Left lobe of liver (tissue), 2 donors: Measurements from ENCODE around the gene ITPK1. TPM values are rescaled to one million over a fixed set of nuclear protein-coding genes. Genes with fewer than 3 reads are reported as not detected.

Experiments
- ATAC-seq: fragments of 200-7000 bp; cut with Tn5 transposase; one replicate; pipeline ENCODE4 v1.9.1; 2020; ENCODE audit warnings: mild to moderate bottlenecking, moderate library complexity
- DNase-seq: peaks from one replicate; pipeline ENCODE4 v3.0.0-alpha.2; 2020; ENCODE audit warnings: low spot score
- total RNA-seq: library from RNA; stranded (reverse); gene quantifications from one replicate; pipeline ENCODE4 v1.2.1, GENCODE V29; 2021
- donor health status: DM: no; HTN: no; CAD: no; lungs with moderate emphysema.
- donor health status: DM: no; HTN: yes; CAD: no.

Gene ITPK1
- total RNA-seq, 1 donor from 2014 or later: 61.3 TPM

GRCh38 chr14:93085911-93086310, 29.8 kb downstream of the ITPK1 start:
- no peak for ATAC-seq
- DNase-seq: no peak

- DNase-seq: no peak
- peak; percentile 24 for ATAC-seq
Observed at GRCh38 chr14:93084866-93085857, 30.6 kb downstream of the ITPK1 start.

GRCh38 chr14:93084402-93084801, 31.3 kb downstream of the ITPK1 start:
- no peak for ATAC-seq
- no peak for DNase-seq

- peak; percentile 8 for ATAC-seq
- no peak for DNase-seq
Observed at GRCh38 chr14:93083917-93084316, 31.8 kb downstream of the ITPK1 start.

- DNase-seq (peak; percentile 74), ATAC-seq (peak; percentile 90)
Observed at GRCh38 chr14:93082576-93083001, 33.1 kb downstream of the ITPK1 start.

- DNase-seq (no peak), ATAC-seq (no peak)
Observed at GRCh38 chr14:93081876-93082570, 33.7 kb downstream of the ITPK1 start.

- ATAC-seq (no peak), DNase-seq (no peak)
Observed at GRCh38 chr14:93079865-93080403, 35.8 kb downstream of the ITPK1 start.

GRCh38 chr14:93079321-93079720, 36.4 kb downstream of the ITPK1 start:
- DNase-seq (no peak), ATAC-seq (no peak)

- ATAC-seq (no peak), DNase-seq (no peak)
Observed at GRCh38 chr14:93078870-93079269, 36.9 kb downstream of the ITPK1 start.

GRCh38 chr14:93076755-93077154, 39.0 kb downstream of the ITPK1 start:
- ATAC-seq: no peak
- DNase-seq: no peak

- DNase-seq (no peak), ATAC-seq (no peak)
Observed at GRCh38 chr14:93075891-93076290, 39.8 kb downstream of the ITPK1 start.

GRCh38 chr14:93073910-93074769, 41.6 kb downstream of the ITPK1 start:
- DNase-seq: no peak
- peak; percentile 78 for ATAC-seq

GRCh38 chr14:93073358-93073707, 42.4 kb downstream of the ITPK1 start:
- ATAC-seq (peak; percentile 23), DNase-seq (no peak)

GRCh38 chr14:93072659-93073357, 42.9 kb downstream of the ITPK1 start:
- ATAC-seq: peak; percentile 16
- no peak for DNase-seq

- ATAC-seq (peak; percentile 29), DNase-seq (no peak)
Observed at GRCh38 chr14:93068711-93069110, 47.0 kb downstream of the ITPK1 start.

GRCh38 chr14:93067088-93067487, 48.6 kb downstream of the ITPK1 start:
- no peak for DNase-seq
- ATAC-seq: no peak

- no peak for ATAC-seq
Observed at GRCh38 chr14:93065272-93065730, 50.4 kb downstream of the ITPK1 start.

GRCh38 chr14:93064411-93065271, 51.1 kb downstream of the ITPK1 start:
- ATAC-seq: no peak
- no peak for DNase-seq

More at GRCh38 chr14:93065272-93065730, 50.4 kb downstream of the ITPK1 start:
- DNase-seq: no peak

GRCh38 chr14:93063393-93063792, 52.3 kb downstream of the ITPK1 start:
- ATAC-seq (no peak), DNase-seq (no peak)
